ENCODE measurements around the gene MYL9.

Gene MYL9

DNA sequence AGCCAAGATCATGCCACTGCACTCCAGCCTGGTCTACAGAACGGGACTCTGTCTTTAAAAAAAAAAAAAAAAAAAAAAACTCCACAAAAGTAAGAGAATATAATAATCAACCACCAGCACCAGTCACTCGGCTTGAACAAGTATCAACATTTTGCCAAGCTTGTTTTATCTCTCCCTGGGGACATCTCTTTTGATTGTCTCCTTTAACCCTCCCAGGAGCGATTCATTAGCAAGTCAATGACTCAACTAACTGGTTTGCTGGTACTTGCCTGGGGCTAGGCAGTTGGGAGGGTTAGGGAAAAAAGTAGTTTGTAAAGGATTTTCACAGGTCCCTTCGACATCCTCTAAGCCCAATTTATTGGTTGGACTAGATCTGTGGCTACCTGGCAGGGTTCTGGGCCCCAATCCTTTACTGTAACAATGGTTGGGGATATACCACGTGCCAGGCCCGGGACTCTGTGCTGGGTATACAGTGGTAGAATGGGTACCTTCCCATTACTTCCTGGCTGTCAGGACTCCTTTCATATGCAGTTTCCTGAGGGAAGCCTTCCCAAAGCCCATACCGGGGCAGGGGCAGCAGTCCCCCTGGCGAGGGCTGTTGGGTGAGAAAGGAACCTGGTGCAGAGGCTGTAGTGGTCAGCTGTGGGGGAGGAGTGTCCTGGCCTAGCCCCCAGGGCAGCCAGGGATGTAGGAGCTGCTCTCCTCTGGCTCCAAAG, 44.2 kb downstream of the MYL9 start:
- Histone ChIP-seq H3K27me3 (ENCODE audit: insufficient read depth, low read length, poor library complexity) (no peaks in the 10 kb centered on the region), H3K18ac (ENCODE audit: low read length) (peak overlapping the region; percentile 6), H3K4me2 (ENCODE audit: low read length) (no peak overlapping the region), H3K79me2 (ENCODE audit: control insufficient read depth, insufficient read depth, low read length) (peaks cover 1% of the 10 kb centered on the region), H3K27ac (ENCODE audit: low read depth, low read length) (peak overlapping the region; percentile 93), H3K9ac (ENCODE audit: low read length) (peak overlapping the region; percentile 17), H3K79me1 (ENCODE audit: low read length) (peaks cover 8% of the 10 kb centered on the region), H2AK5ac (ENCODE audit: low read length) (no peak overlapping the region), H3K36me3 (ENCODE audit: control insufficient read depth, insufficient read depth, low read length) (peaks cover 3% of the 10 kb centered on the region), H2BK120ac (ENCODE audit: low read depth, low read length) (no peak overlapping the region), H4K5ac (ENCODE audit: low read length) (no peak overlapping the region), H3K23ac (ENCODE audit: low read length) (no peak overlapping the region), H3K4ac (ENCODE audit: low read depth, low read length) (peak overlapping the region; percentile 71), H3K4me1 (ENCODE audit: control insufficient read depth, low read depth, low read length) (peaks cover 7% of the 10 kb centered on the region), H2BK15ac (replicated peaks; ENCODE audit: low read depth) (no peak overlapping the region), H3K56ac (ENCODE audit: low read length) (peak overlapping the region; percentile 78), H2BK5ac (ENCODE audit: low read length) (peak overlapping the region; percentile 79), H4K8ac (ENCODE audit: low read depth, low read length) (no peak overlapping the region), H3K4me3 (ENCODE audit: low read length) (no peak overlapping the region)
- no CpG with 5 or more reads among the region's 8 CpGs for WGBS (ENCODE audit: extremely low coverage, insufficient coverage, low lambda C conversion rate)
- peak; percentile 98 for DNase-seq

DNA sequence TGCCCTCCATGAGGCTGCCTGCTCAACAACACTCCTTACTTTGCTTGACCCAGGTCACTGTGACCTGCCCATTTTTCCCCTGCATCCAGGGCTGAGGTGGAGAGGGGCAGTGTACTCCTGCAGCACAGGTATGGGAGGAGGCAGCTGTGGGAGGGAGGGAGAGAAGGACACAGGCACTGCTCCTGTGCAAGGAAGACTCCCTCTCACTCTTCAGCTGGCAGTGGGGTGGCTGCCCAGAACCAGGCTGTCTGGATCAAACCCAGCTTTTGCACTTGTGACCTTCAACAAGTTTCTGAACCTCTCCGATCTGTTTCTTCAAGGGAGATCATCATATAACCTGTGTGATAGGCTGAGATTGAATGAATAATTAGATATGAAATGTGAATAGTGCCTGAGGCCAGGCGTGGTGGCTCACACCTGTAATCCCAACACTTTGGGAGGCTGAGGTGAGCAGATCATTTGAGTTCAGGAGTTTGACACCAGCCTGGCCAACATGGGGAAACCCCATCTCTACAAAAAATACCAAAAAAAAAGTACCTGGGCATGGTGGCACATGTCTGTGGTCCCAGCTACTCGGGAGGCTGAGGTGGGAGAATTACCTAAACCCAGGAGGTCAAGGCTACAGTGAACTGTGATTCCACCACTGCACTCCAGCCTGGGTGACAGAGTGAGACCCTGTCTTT, 46.2 kb downstream of the MYL9 start:
- H3K18ac ChIP-seq (ENCODE audit: low read length), result no peak overlapping the region
- no peak overlapping the region for H3K56ac ChIP-seq (ENCODE audit: low read length)
- H2BK120ac ChIP-seq (ENCODE audit: low read depth, low read length), result no peak overlapping the region
- peaks cover 12% of the 10 kb centered on the region for H3K4me1 ChIP-seq (ENCODE audit: control insufficient read depth, low read depth, low read length)
- peaks cover 1% of the 10 kb centered on the region for H3K79me2 ChIP-seq (ENCODE audit: control insufficient read depth, insufficient read depth, low read length)
- no CpG with 5 or more reads among the region's 3 CpGs for WGBS (ENCODE audit: extremely low coverage, insufficient coverage, low lambda C conversion rate)
- H2BK15ac ChIP-seq (replicated peaks; ENCODE audit: low read depth), result no peak overlapping the region
- DNase-seq, result no peak
- no peak overlapping the region for H3K27ac ChIP-seq (ENCODE audit: low read depth, low read length)
- no peak overlapping the region for H4K5ac ChIP-seq (ENCODE audit: low read length)
- no peak overlapping the region for H3K4me2 ChIP-seq (ENCODE audit: low read length)
- H3K79me1 ChIP-seq (ENCODE audit: low read length), result peaks cover 5% of the 10 kb centered on the region
- H2BK5ac ChIP-seq (ENCODE audit: low read length), result no peak overlapping the region
- no peak overlapping the region for H4K8ac ChIP-seq (ENCODE audit: low read depth, low read length)
- H3K36me3 ChIP-seq (ENCODE audit: control insufficient read depth, insufficient read depth, low read length), result peaks cover 2% of the 10 kb centered on the region
- H3K4ac ChIP-seq (ENCODE audit: low read depth, low read length), result no peak overlapping the region
- H3K23ac ChIP-seq (ENCODE audit: low read length), result no peak overlapping the region
- H3K9ac ChIP-seq (ENCODE audit: low read length), result no peak overlapping the region
- H3K27me3 ChIP-seq (ENCODE audit: insufficient read depth, low read length, poor library complexity), result no peaks in the 10 kb centered on the region
- no peak overlapping the region for H3K4me3 ChIP-seq (ENCODE audit: low read length)
- no peak overlapping the region for H2AK5ac ChIP-seq (ENCODE audit: low read length)

DNA sequence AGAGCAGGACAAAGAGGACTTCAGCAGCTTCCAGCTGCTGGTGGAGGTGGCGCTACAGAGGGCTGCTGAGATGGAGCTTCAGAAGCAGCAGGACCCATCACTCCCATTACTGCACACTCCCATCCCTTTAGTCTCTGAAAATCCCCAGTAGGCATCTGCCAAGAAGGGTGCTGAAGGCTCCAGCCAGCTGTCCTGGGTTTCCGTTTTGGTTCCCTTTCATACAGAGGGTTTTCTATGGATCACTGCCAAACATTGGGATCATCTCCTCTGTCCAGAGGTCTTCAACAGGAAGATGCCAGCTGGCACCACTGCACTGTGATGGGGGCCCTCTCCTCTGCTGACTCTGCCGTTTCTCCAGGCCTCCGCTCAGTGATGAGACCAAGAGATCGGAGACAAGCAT, 50.0 kb downstream of the MYL9 start:
- no peak overlapping the region for H4K5ac ChIP-seq (ENCODE audit: low read length)
- peak overlapping the region; percentile 69 for H2BK5ac ChIP-seq (ENCODE audit: low read length)
- H3K79me2 ChIP-seq (ENCODE audit: control insufficient read depth, insufficient read depth, low read length), result peaks cover 1% of the 10 kb centered on the region
- H4K8ac ChIP-seq (ENCODE audit: low read depth, low read length), result no peak overlapping the region
- no peak overlapping the region for H3K4me2 ChIP-seq (ENCODE audit: low read length)
- H3K18ac ChIP-seq (ENCODE audit: low read length), result peak overlapping the region; percentile 4
- H3K79me1 ChIP-seq (ENCODE audit: low read length), result peaks cover 4% of the 10 kb centered on the region
- peak overlapping the region; percentile 81 for H3K23ac ChIP-seq (ENCODE audit: low read length)
- no peaks in the 10 kb centered on the region for H3K27me3 ChIP-seq (ENCODE audit: insufficient read depth, low read length, poor library complexity)
- WGBS (ENCODE audit: extremely low coverage, insufficient coverage, low lambda C conversion rate), result no CpG with 5 or more reads among the region's 5 CpGs
- H3K4me1 ChIP-seq (ENCODE audit: control insufficient read depth, low read depth, low read length), result peaks cover 7% of the 10 kb centered on the region
- no peak overlapping the region for H2BK120ac ChIP-seq (ENCODE audit: low read depth, low read length)
- H3K4me3 ChIP-seq (ENCODE audit: low read length), result no peak overlapping the region
- H3K9ac ChIP-seq (ENCODE audit: low read length), result no peak overlapping the region
- no peak overlapping the region for H3K4ac ChIP-seq (ENCODE audit: low read depth, low read length)
- H3K56ac ChIP-seq (ENCODE audit: low read length), result peak overlapping the region; percentile 40
- peak overlapping the region; percentile 77 for H3K27ac ChIP-seq (ENCODE audit: low read depth, low read length)
- no peak overlapping the region for H2BK15ac ChIP-seq (replicated peaks; ENCODE audit: low read depth)
- H3K36me3 ChIP-seq (ENCODE audit: control insufficient read depth, insufficient read depth, low read length), result peaks cover 1% of the 10 kb centered on the region
- no peak for DNase-seq
- no peak overlapping the region for H2AK5ac ChIP-seq (ENCODE audit: low read length)

DNA sequence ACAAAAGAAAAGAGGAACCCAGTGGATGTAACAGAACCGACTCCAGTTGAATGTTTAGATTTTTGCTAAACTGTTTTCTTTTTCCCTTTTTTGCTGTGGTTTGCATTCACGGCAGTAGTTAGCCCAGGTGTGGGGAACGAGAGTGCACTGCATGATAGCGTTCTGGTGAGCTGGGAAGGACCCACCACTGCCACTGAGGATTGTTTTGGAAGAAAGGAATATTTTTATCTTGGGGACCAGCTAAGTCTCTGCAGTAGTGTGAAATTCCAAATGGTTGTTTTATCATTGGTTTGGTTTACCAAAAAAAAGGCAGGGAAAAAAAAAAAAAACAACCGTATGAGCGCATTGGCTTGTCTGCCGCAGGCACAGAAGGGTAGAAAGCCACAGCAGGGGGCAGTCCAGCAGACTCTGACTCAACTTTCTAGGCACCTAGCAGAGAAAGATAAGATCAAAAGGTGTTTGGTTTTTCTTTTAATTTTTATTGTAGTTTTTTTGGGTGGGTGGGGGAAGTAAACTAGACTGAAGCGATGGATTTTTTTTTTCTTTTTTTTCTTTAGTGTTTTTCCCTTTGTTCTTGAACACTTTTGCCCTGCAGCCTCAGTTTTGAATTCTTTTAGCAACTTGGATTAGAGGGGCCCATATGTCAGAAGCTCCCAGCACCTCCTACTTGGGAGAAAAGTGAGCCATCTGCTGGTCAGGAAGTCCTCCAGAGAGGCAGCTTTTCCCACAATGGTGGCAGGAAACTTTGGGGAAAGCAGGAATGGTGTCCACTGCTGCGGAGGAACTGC, 50.7 kb downstream of the MYL9 start:
- no peak overlapping the region for H4K8ac ChIP-seq (ENCODE audit: low read depth, low read length)
- H3K56ac ChIP-seq (ENCODE audit: low read length), result peak overlapping the region; percentile 40
- H3K4ac ChIP-seq (ENCODE audit: low read depth, low read length), result no peak overlapping the region
- peaks cover 1% of the 10 kb centered on the region for H3K36me3 ChIP-seq (ENCODE audit: control insufficient read depth, insufficient read depth, low read length)
- peaks cover 5% of the 10 kb centered on the region for H3K4me1 ChIP-seq (ENCODE audit: control insufficient read depth, low read depth, low read length)
- no peak overlapping the region for H3K9ac ChIP-seq (ENCODE audit: low read length)
- DNase-seq, result peak; percentile 92
- H3K18ac ChIP-seq (ENCODE audit: low read length), result peak overlapping the region; percentile 4
- no peak overlapping the region for H2AK5ac ChIP-seq (ENCODE audit: low read length)
- no peaks in the 10 kb centered on the region for H3K79me2 ChIP-seq (ENCODE audit: control insufficient read depth, insufficient read depth, low read length)
- peak overlapping the region; percentile 77 for H3K27ac ChIP-seq (ENCODE audit: low read depth, low read length)
- peaks cover 3% of the 10 kb centered on the region for H3K79me1 ChIP-seq (ENCODE audit: low read length)
- no peak overlapping the region for H2BK120ac ChIP-seq (ENCODE audit: low read depth, low read length)
- no peak overlapping the region for H2BK5ac ChIP-seq (ENCODE audit: low read length)
- H4K5ac ChIP-seq (ENCODE audit: low read length), result no peak overlapping the region
- no peak overlapping the region for H2BK15ac ChIP-seq (replicated peaks; ENCODE audit: low read depth)
- H3K23ac ChIP-seq (ENCODE audit: low read length), result no peak overlapping the region
- WGBS (ENCODE audit: extremely low coverage, insufficient coverage, low lambda C conversion rate), result no CpG with 5 or more reads among the region's 9 CpGs
- H3K27me3 ChIP-seq (ENCODE audit: insufficient read depth, low read length, poor library complexity), result no peaks in the 10 kb centered on the region
- H3K4me3 ChIP-seq (ENCODE audit: low read length), result no peak overlapping the region
- H3K4me2 ChIP-seq (ENCODE audit: low read length), result no peak overlapping the region

DNA sequence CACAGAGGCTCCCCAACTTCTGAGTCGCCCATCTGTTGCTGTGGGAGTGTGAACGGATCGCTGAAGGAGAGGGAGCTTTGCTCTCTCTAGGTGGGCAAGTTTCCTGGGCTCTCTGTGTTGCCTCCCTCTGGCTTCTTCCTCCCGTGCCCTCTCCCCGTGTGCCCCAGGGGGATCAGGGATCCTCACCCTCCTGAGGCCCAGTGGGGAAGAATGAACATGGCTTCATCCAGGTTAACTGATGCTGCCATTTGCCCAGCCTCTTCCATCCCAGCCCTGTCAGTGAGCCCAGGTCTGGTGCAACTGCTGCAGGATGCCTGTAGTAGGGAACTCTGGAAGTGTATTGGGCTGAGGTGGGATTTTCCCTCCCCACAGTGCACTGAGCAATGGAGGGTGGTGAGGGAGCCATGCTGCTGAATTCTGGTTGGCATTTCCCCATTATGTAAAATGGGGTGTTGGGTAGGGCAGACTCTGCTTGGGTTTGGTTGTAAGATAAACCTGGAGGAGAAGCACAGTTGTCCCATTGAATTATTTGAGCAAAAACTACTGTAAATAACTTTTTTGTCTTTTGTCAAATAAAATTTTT, 52.1 kb downstream of the MYL9 start:
- Histone ChIP-seq H2BK5ac (ENCODE audit: low read length) (no peak overlapping the region), H3K4me1 (ENCODE audit: control insufficient read depth, low read depth, low read length) (peaks cover 7% of the 10 kb centered on the region), H3K4me3 (ENCODE audit: low read length) (no peak overlapping the region), H3K4me2 (ENCODE audit: low read length) (no peak overlapping the region), H4K5ac (ENCODE audit: low read length) (no peak overlapping the region), H3K23ac (ENCODE audit: low read length) (no peak overlapping the region), H3K36me3 (ENCODE audit: control insufficient read depth, insufficient read depth, low read length) (peaks cover 1% of the 10 kb centered on the region), H3K79me2 (ENCODE audit: control insufficient read depth, insufficient read depth, low read length) (no peaks in the 10 kb centered on the region), H3K27me3 (ENCODE audit: insufficient read depth, low read length, poor library complexity) (no peaks in the 10 kb centered on the region), H2BK15ac (replicated peaks; ENCODE audit: low read depth) (no peak overlapping the region), H3K4ac (ENCODE audit: low read depth, low read length) (no peak overlapping the region), H3K18ac (ENCODE audit: low read length) (no peak overlapping the region), H2AK5ac (ENCODE audit: low read length) (no peak overlapping the region), H4K8ac (ENCODE audit: low read depth, low read length) (no peak overlapping the region), H3K9ac (ENCODE audit: low read length) (no peak overlapping the region), H3K56ac (ENCODE audit: low read length) (no peak overlapping the region), H3K27ac (ENCODE audit: low read depth, low read length) (no peak overlapping the region), H3K79me1 (ENCODE audit: low read length) (peaks cover 2% of the 10 kb centered on the region), H2BK120ac (ENCODE audit: low read depth, low read length) (no peak overlapping the region)
- no CpG with 5 or more reads among the region's 5 CpGs for WGBS (ENCODE audit: extremely low coverage, insufficient coverage, low lambda C conversion rate)
- no peak for DNase-seq
